Measurements from ENCODE around the gene SH3D19.

DNA sequence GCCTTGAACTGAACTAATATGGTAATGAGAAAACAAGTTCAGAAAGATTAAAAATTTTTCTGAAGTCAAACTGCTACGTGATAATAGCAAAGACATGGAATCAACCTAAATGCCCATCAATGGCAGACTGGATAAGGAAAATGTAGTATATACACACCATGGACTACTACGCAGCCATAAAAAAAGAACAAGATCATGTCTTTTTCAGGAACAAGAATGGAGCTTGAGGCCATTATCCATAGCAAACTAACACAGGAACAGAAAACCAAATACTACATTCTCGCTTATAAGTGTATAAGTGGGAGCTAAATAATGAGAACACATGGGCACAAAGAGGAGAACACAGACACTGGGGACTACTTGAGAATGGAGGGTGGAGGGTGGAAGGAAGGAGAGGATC lies 230.3 kb downstream of the SH3D19 start:
- no peak for TF ChIP-seq EZH2phosphoT487 (conservative IDR thresholded peaks at IDR 0.05; ENCODE audit: low read length)
- TF ChIP-seq, protein P1, sequence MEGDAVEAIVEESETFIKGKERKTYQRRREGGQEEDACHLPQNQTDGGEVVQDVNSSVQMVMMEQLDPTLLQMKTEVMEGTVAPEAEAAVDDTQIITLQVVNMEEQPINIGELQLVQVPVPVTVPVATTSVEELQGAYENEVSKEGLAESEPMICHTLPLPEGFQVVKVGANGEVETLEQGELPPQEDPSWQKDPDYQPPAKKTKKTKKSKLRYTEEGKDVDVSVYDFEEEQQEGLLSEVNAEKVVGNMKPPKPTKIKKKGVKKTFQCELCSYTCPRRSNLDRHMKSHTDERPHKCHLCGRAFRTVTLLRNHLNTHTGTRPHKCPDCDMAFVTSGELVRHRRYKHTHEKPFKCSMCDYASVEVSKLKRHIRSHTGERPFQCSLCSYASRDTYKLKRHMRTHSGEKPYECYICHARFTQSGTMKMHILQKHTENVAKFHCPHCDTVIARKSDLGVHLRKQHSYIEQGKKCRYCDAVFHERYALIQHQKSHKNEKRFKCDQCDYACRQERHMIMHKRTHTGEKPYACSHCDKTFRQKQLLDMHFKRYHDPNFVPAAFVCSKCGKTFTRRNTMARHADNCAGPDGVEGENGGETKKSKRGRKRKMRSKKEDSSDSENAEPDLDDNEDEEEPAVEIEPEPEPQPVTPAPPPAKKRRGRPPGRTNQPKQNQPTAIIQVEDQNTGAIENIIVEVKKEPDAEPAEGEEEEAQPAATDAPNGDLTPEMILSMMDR (IDR thresholded peaks at IDR 0.05; ENCODE audit: insufficient read depth, low read length, poor library complexity, severe bottlenecking) = no peak
